Measurements from ENCODE around the gene NLRP5.

GRCh38 chr19:56079609-56080008 lies 93.0 kb downstream of the NLRP5 start:
- TF ChIP-seq, protein P1, sequence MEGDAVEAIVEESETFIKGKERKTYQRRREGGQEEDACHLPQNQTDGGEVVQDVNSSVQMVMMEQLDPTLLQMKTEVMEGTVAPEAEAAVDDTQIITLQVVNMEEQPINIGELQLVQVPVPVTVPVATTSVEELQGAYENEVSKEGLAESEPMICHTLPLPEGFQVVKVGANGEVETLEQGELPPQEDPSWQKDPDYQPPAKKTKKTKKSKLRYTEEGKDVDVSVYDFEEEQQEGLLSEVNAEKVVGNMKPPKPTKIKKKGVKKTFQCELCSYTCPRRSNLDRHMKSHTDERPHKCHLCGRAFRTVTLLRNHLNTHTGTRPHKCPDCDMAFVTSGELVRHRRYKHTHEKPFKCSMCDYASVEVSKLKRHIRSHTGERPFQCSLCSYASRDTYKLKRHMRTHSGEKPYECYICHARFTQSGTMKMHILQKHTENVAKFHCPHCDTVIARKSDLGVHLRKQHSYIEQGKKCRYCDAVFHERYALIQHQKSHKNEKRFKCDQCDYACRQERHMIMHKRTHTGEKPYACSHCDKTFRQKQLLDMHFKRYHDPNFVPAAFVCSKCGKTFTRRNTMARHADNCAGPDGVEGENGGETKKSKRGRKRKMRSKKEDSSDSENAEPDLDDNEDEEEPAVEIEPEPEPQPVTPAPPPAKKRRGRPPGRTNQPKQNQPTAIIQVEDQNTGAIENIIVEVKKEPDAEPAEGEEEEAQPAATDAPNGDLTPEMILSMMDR (IDR thresholded peaks at IDR 0.05; ENCODE audit: borderline replicate concordance, extremely low read depth, low read length, poor library complexity, severe bottlenecking): no peak
- TF ChIP-seq EZH2 (IDR thresholded peaks at IDR 0.05; ENCODE audit: borderline replicate concordance, low read depth, low read length, severe bottlenecking): no peak

Data from DND-41 (cell line).